Hematopoietic multipotent progenitor cell treated with erythropoietin and hydrocortisone succinate and interleukin-3 and kit ligand, for 17 days (in vitro differentiated cells): ENCODE measurements around the gene KRT14.
"Not testable (repeated sequence)": the region's sequence is repeated elsewhere in the genome, so short reads cannot be mapped to it uniquely, and the experiment has no call there.

ENCODE experiments used
- DNase-seq: peaks from one replicate; pipeline ENCODE4 v3.0.0-alpha.2; 2015; ENCODE audit warnings: low spot score

Gene KRT14

GRCh38 chr17:41546819-41547218 lies 39.9 kb downstream of the KRT14 start:
- no peak for DNase-seq

GRCh38 chr17:41545829-41546410 lies 40.8 kb downstream of the KRT14 start:
- DNase-seq, result no peak

GRCh38 chr17:41544935-41545334 lies 41.8 kb downstream of the KRT14 start:
- no peak for DNase-seq

- DNase-seq, result no peak
These were observed 42.2 kb downstream of the KRT14 start for GRCh38 chr17:41544491-41544892.

GRCh38 chr17:41542786-41543185 lies 43.9 kb downstream of the KRT14 start:
- not testable (repeated sequence) for DNase-seq

- DNase-seq, result no peak
These were observed 44.3 kb downstream of the KRT14 start for GRCh38 chr17:41542357-41542756.

- no peak for DNase-seq
These were observed 45.6 kb downstream of the KRT14 start for GRCh38 chr17:41540921-41541625.

- no peak for DNase-seq
These were observed 46.6 kb downstream of the KRT14 start for GRCh38 chr17:41539979-41540701.

GRCh38 chr17:41539071-41539492 lies 47.6 kb downstream of the KRT14 start:
- no peak for DNase-seq

GRCh38 chr17:41538565-41538991 lies 48.1 kb downstream of the KRT14 start:
- no peak for DNase-seq

GRCh38 chr17:41537990-41538389 lies 48.7 kb downstream of the KRT14 start:
- DNase-seq, result no peak

GRCh38 chr17:41537614-41537954 lies 49.1 kb downstream of the KRT14 start:
- no peak for DNase-seq

GRCh38 chr17:41536741-41537613 lies 49.7 kb downstream of the KRT14 start:
- no peak for DNase-seq

- DNase-seq, result no peak
These were observed 50.8 kb downstream of the KRT14 start for GRCh38 chr17:41535764-41536481.

- no peak for DNase-seq
These were observed 51.7 kb downstream of the KRT14 start for GRCh38 chr17:41534899-41535546.

GRCh38 chr17:41533613-41534012 lies 53.1 kb downstream of the KRT14 start:
- DNase-seq, result no peak

GRCh38 chr17:41532947-41533570 lies 53.6 kb downstream of the KRT14 start:
- DNase-seq, result no peak
